ENCODE results near the gene AGPAT3. TPM values are rescaled to one million over a fixed set of nuclear protein-coding genes. Genes with fewer than 3 reads are reported as not detected.

The AGPAT3 gene
- total and polyA plus RNA-seq, 2 donors (not counting 3 experiments of a cell fraction or from before 2014, with no cell fraction given), result 39.9 to 76.7 TPM

- POLR2A ChIA-PET, result no interaction called here
- Histone ChIP-seq H3K4me3 (replicated peaks in 1 of 3; ENCODE audit: insufficient read depth in 1 of 3, low read depth in 1 of 3, low read length in 3 of 3) (no peak overlapping the region), H2AFZ (ENCODE audit: low read depth, low read length) (no peak overlapping the region), H3K27ac (ENCODE audit: insufficient read depth, low read depth, low read length) (no peak overlapping the region), H3K4me2 (ENCODE audit: insufficient read depth, low read length) (no peak overlapping the region), H4K20me1 (replicated peaks; ENCODE audit: control insufficient read depth, extremely low read depth, insufficient read depth, low read length) (no peaks in the 10 kb centered on the region), H3K79me2 (ENCODE audit: control insufficient read depth, insufficient read depth, low read length) (no peaks in the 10 kb centered on the region), H3K9me1 (replicated peaks; ENCODE audit: control insufficient read depth, extremely low read depth, insufficient read depth, low read length) (no peaks in the 10 kb centered on the region), H3K36me3 (ENCODE audit: control insufficient read depth in 2 of 2, extremely low read depth in 1 of 2, insufficient read depth in 2 of 2, low read length in 2 of 2) (peaks cover 0 to 6% of the 10 kb centered on the region in 2 experiments), H3K27me3 (ENCODE audit: control insufficient read depth in 2 of 2, insufficient read depth in 2 of 2, low read length in 2 of 2) (no peaks in the 10 kb centered on the region), H3K9me3 (replicated peaks; ENCODE audit: control insufficient read depth, insufficient read depth, low read length) (no peaks in the 10 kb centered on the region), H3K9ac (replicated peaks; ENCODE audit: extremely low read depth, insufficient read depth, low read length) (no peak overlapping the region), H3K4me1 (ENCODE audit: control insufficient read depth, extremely low read depth, insufficient read depth, low read length) (peaks cover 10% of the 10 kb centered on the region)
- intact Hi-C loops (cut with micrococcal nuclease), result no loop called here
- FAIRE-seq (peak; percentile 49), DNase-seq (ENCODE audit: low read depth, low spot score) (no peak)
- no TSS peak for BruUV-seq (replicated peaks)
- CTCF ChIA-PET, result interaction anchor here (2.4 kb wide), 1 partner anchor 19 kb away, joined by 12 read pairs; no protein-coding TSS in a partner anchor
- dilution Hi-C loops (cut with MboI; ENCODE audit: extremely low pct_ligation_motif_present, low sequenced_read_pairs), result no loop called here
- TF ChIP-seq EZH2 (IDR thresholded peaks at IDR 0.05; ENCODE audit: borderline replicate concordance, low read depth, low read length, severe bottlenecking), result no peak
- TF ChIP-seq FOS (IDR thresholded peaks at IDR 0.05; ENCODE audit: borderline replicate concordance, insufficient read depth, low read length), result no peak
- no peak for TF ChIP-seq JUN (IDR thresholded peaks at IDR 0.05; ENCODE audit: borderline replicate concordance, insufficient read depth, insufficient read length, low read depth)
- no peak for TF ChIP-seq MAX (IDR thresholded peaks at IDR 0.05; ENCODE audit: insufficient read depth, insufficient read length)
- TF ChIP-seq, protein P1, sequence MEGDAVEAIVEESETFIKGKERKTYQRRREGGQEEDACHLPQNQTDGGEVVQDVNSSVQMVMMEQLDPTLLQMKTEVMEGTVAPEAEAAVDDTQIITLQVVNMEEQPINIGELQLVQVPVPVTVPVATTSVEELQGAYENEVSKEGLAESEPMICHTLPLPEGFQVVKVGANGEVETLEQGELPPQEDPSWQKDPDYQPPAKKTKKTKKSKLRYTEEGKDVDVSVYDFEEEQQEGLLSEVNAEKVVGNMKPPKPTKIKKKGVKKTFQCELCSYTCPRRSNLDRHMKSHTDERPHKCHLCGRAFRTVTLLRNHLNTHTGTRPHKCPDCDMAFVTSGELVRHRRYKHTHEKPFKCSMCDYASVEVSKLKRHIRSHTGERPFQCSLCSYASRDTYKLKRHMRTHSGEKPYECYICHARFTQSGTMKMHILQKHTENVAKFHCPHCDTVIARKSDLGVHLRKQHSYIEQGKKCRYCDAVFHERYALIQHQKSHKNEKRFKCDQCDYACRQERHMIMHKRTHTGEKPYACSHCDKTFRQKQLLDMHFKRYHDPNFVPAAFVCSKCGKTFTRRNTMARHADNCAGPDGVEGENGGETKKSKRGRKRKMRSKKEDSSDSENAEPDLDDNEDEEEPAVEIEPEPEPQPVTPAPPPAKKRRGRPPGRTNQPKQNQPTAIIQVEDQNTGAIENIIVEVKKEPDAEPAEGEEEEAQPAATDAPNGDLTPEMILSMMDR (IDR thresholded peaks at IDR 0.05; ENCODE audit: extremely low read depth in 1 of 2, insufficient read depth in 1 of 2, low read depth in 1 of 2, low read length in 2 of 2), result no peak
- TF ChIP-seq MYC (IDR thresholded peaks at IDR 0.05; ENCODE audit: low read depth, low read length), result no peak
- no peak for TF ChIP-seq POLR2A (IDR thresholded peaks at IDR 0.05; ENCODE audit: low read depth, low read length)
- TF ChIP-seq GATA2 (IDR thresholded peaks at IDR 0.05; ENCODE audit: insufficient read depth, insufficient read length, low read depth, low read length), result no peak
- TF ChIP-seq POLR2AphosphoS5 (IDR thresholded peaks at IDR 0.05; ENCODE audit: insufficient read depth, low read depth, low read length), result no peak
Measured at GRCh38 chr21:43956670-43957035, 91.6 kb downstream of the AGPAT3 start.
